Lower leg skin (tissue), 4 donors: ENCODE data around the gene ZNF468. TPM values are rescaled to one million over a fixed set of nuclear protein-coding genes. Genes with fewer than 3 reads are reported as not detected.
"Not testable (repeated sequence)": the region's sequence is repeated elsewhere in the genome, so short reads cannot be mapped to it uniquely, and the experiment has no call there.

Experiments used
- DNase-seq, 2 donors: peaks; one replicate each; pipeline ENCODE4 v3.0.0-alpha.2; 2019; ENCODE audit warnings: low spot score in 2 of 2
- H3K4me3 ChIP-seq: fragments of 200-600 bp; sonication (generic); 2 replicates; pipeline ENCODE4 v1.5.1; 2017; ENCODE audit warnings: mild to moderate bottlenecking, low read depth; ENCODE audit not compliant: poor library complexity, severe bottlenecking
- CTCF ChIP-seq, 3 donors: fragments of 450-650 bp; IDR thresholded peaks; one replicate each; pipeline ENCODE4 v1.5.1; 2016; ENCODE audit warnings: antibody characterized with exemption in 3 of 3, mild to moderate bottlenecking in 3 of 3, moderate library complexity in 2 of 3
- POLR2A ChIP-seq, 2 donors: fragments of 450-650 bp; IDR thresholded peaks; one replicate each; pipeline ENCODE4 v1.6.1; 2016 to 2017; ENCODE audit warnings: antibody characterized with exemption in 2 of 2, mild to moderate bottlenecking in 1 of 2, moderate library complexity in 1 of 2
- WGBS, 2 donors: methylation state at CpG; one replicate each; pipeline ENCODE4 v1.1.5; 2018; 5-methylcytosine and 5-hydroxymethylcytosine counted together
- intact Hi-C: fragments of 100-400 bp; cut with DNase I; formaldehyde crosslinking; loops from one replicate; pipeline ENCODE4 v1.15.0; 2023; ENCODE audit warnings: low total_unique reads
- total RNA-seq, 4 donors: library from RNA; depleted of rRNA; stranded (reverse); fragments of >200 nt; gene quantifications; one replicate each; pipeline ENCODE4 v1.1.0, GENCODE V29; 2016

The ZNF468 gene
- total RNA-seq, result 10 to 100 TPM in 3 of 4 donors, 1 to 10 TPM in 1; 9.9 to 19.8 (median 17.2) TPM

GRCh38 chr19:52857378-52858191, at the start of gene ZNF468:
Gene ZNF468, minus strand, starts transcription at chr19:52857619. Its CDS starts 3,347 bp downstream, at chr19:52854272.
- intact Hi-C loops, result not testable (repeated sequence)
- H3K4me3 ChIP-seq, result peak within 1 kb of the TSS; percentile 68
- 5 to 7% methylated on average over 43 of the region's 43 CpGs for WGBS, 2 donors
- DNase-seq, result peak; percentile 62 to 96

- WGBS, 2 donors, result 83 to 85% methylated on average over 16 of the region's 16 CpGs
- intact Hi-C loops, DNase-seq, H3K4me3 ChIP-seq: not testable (repeated sequence)
Measured at GRCh38 chr19:52904052-52904780, 46.8 kb upstream of the ZNF468 start.

- DNase-seq, result no peak
- intact Hi-C loops, result no loop called here
- 75 to 87% methylated on average over 3 of the region's 3 CpGs for WGBS, 2 donors
- TF ChIP-seq CTCF (IDR thresholded peaks at IDR 0.05) (no peak), POLR2A (IDR thresholded peaks at IDR 0.05) (no peak)
- no peak overlapping the region for H3K4me3 ChIP-seq
Measured at GRCh38 chr19:52901842-52902241, 44.4 kb upstream of the ZNF468 start.

- peak in 1 of 2 donors; percentile 21 for DNase-seq
- intact Hi-C loops, result not testable (repeated sequence)
- WGBS, 2 donors, result 91 to 95% methylated on average over 10 of the region's 10 CpGs
Measured at GRCh38 chr19:52898596-52898995, 41.2 kb upstream of the ZNF468 start.

GRCh38 chr19:52898101-52898500, 40.7 kb upstream of the ZNF468 start:
- peak in 1 of 2 donors; percentile 73 for DNase-seq
- H3K4me3 ChIP-seq, result no peak overlapping the region
- WGBS, 2 donors, result 65 to 72% methylated on average over 15 of the region's 15 CpGs
- intact Hi-C loops, result no loop called here
- no peak for TF ChIP-seq CTCF (IDR thresholded peaks at IDR 0.05)
- TF ChIP-seq POLR2A (IDR thresholded peaks at IDR 0.05), result no peak

More at GRCh38 chr19:52898596-52898995, 41.2 kb upstream of the ZNF468 start:
- not testable (repeated sequence) for H3K4me3 ChIP-seq

GRCh38 chr19:52897138-52897935, 39.9 kb upstream of the ZNF468 start, which contains the start of gene ZNF320:
Gene ZNF320, minus strand, starts transcription at chr19:52897635. Its CDS starts 7,380 bp downstream, at chr19:52890255.
- WGBS, 2 donors, result 3% methylated on average over 44 to 55 of the region's 56 CpGs
- TF ChIP-seq CTCF (IDR thresholded peaks at IDR 0.05) (no peak), POLR2A (IDR thresholded peaks at IDR 0.05) (no peak)
- peak within 1 kb of the TSS; percentile 31 for H3K4me3 ChIP-seq
- intact Hi-C loops, result no loop called here
- DNase-seq, result peak; percentile 96 to 99
